NCI-H460 (cell line): ENCODE measurements around the gene ATCAY. TPM values are rescaled to one million over a fixed set of nuclear protein-coding genes. Genes with fewer than 3 reads are reported as not detected.
"Not testable (repeated sequence)": the region's sequence is repeated elsewhere in the genome, so short reads cannot be mapped to it uniquely, and the experiment has no call there.

Experiments
- DNase-seq: peaks from one replicate; pipeline ENCODE4 v3.0.0-alpha.2; 2016; ENCODE audit warnings: low read depth; ENCODE audit errors: extremely low read depth
- total RNA-seq: library from RNA; depleted of rRNA; stranded (reverse); fragments of >200 nt; shearing (Covaris generic); gene quantifications from 2 replicates; pipeline ENCODE4 v1.2.3, GENCODE V29; 2014

ATCAY gene
- total RNA-seq, 1 experiment from 2014 or later = not detected

DNA sequence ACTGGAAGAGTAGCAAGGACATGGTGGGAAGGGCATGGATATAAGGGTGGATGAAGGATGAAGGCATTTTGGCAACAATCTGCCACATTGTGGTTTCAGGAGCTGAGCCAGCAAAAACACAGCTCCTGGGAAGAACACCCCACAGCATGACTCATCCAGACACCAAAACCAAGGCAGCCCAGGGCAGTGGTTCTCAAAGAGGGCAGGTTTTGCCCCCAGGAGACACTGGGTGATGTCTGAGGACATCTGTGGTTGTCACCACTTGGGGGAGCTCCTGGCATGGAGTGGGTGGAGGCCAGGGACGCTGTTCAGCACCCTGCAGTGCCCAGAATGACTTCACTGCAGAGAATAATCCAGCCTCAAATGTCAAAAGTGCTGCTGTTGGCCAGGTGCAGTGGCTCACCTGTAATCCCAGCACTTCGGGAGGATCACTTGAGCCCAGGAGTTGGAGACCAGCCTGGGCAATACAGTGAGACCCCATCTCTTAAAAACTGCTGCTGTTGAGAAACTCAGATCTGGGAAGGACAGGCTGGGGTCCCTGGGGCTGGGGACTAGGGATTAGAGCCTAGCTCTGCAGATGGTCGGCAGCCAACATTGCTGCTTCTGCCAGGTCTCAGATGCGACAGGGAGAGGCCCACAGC, 27.8 kb upstream of the ATCAY start:
- peak; percentile 56 for DNase-seq

- no peak for DNase-seq
Observed at GRCh38 chr19:3855320-3855719, 25.2 kb upstream of the ATCAY start.

DNA sequence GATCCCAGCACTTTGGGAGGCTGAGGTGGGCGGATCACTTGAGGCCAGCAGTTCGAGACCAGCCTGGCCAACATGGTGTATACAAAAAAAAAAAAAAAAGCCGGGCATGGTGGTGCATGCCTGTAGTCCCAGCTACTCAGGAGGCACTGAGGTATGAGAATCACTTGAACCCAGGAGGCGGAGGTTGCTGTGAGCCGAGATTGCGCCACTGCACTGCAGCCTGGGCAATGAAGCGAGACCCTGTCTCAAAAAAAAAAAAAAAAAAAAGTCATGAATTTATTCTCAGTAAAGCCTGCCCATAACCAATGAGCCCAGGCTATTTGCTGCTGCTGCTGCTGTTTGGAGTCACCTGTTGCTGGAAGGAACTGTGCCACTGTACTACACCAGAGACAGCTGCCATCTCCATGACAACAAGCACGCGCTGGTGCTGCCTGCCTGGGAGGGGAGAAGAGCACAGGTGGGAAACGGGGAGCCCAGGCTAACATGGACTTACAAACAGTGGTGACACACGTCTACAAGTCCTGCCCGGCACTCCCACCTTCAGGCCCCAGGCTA, 23.0 kb upstream of the ATCAY start:
- DNase-seq = no peak

DNA sequence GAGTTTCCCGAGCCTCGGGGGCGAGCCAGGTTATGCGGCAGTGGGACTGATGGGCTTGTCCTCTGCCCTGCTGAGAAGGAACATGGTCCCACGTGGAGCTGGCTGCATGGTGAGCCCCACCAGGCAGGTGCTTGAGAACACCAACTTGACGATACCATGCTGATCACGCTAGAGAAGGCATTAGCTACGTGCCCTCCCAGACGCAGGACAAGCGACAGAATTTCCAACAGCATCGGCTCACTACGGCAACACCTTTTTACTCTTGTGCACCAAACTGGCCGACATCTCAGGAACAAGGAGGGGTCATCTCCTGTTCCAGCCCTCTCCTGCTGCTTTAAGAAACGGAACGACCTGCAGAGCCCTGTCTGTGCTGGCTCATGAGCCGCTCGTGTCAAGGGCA, 20.0 kb upstream of the ATCAY start:
- DNase-seq = no peak

- no peak for DNase-seq
Observed at GRCh38 chr19:3862826-3863500, 17.5 kb upstream of the ATCAY start.

DNA sequence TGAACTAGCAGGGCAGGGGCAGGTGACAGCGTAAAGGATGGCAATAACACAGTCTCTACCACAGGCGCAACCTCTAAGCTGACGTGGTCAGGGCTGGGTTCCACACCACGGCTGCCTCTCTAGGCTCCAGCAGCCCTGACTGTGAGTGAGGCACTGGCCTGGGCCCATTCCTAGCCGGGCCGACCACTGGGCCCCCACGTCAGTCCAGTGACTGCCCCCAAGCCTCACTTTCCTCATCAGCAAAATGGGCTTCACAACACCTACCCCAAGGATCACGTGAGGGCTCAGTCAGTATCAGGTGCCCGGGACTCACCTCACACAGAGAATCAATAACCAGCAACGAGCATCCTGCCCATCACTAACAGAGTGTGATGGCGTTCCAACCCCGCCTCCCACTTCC, 16.8 kb upstream of the ATCAY start:
- no peak for DNase-seq

DNA sequence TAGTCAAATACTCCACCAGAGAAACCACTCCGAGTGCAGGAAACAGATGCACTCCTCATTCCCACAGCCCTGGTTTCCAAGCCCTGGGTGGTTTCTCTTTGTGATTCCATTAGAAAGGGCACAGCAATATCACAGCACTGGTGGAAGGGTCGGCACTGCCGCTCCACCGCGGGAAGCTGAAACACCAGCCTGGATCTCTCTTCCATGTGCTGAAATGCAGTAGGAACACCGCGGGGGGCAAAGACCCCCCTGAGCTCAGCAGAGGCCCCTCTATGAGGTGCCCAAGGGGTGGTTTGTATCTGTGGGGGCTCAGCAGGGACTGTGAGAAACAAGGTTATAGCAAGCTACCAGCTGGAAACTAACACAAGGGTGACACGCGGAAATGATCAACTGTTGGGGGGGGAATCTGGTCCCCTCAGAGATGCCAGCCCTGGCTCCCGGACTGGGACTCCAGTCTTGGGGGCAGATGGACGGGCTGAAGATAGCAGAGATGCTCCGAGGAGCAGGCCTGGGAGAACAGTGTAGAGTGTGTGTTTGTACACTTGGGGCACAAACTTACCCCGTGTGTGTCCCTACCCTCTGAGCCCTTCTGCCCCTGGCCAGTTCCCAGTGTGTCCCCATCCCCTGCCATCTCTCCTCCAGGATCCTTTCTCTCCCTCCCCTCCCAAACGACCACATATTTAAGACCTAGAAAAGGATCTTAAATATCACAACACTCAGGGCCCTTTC, 13.4 kb upstream of the ATCAY start:
- no peak for DNase-seq

GRCh38 chr19:3867971-3868769, 12.3 kb upstream of the ATCAY start:
- no peak for DNase-seq

DNA sequence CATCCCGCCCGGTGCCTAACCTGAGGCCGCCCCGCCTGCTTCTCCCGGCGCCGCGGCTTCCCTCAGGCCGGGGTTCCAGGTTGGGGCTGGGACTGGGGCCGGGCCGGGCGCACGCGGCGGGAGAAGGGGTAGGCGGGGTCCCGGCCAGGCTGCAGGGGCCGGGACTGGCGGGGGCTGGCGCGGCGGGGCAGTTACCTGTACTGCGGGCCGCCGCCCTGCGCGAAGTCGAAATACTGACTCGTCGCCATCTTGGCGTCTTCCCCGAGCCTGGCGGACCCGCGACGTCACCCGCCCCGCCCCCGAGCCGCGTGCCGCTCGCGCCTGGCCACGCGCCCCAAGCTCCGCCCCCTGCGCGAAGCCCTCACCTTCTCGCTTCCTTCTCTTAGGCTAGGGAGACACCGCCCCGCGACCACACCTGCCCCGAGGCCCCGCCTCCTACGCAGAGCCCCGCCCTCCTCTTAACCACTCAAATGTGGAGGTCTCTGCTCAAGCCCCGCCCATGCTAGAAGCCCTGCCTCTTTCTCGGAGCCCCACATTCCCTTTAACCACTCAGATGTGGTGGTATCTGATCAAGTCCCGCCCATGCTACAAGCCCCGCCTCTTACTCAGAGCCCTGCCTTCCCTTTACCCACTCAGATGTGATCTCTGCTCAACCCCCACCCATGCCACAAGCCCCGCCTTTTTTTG, 11.6 kb upstream of the ATCAY start, which contains the start of gene ZFR2:
Gene ZFR2 (minus strand): TSS at position 269 of the 687 bp plus-strand sequence. CDS start 21 bp downstream, at position 248.
- DNase-seq = no peak

DNA sequence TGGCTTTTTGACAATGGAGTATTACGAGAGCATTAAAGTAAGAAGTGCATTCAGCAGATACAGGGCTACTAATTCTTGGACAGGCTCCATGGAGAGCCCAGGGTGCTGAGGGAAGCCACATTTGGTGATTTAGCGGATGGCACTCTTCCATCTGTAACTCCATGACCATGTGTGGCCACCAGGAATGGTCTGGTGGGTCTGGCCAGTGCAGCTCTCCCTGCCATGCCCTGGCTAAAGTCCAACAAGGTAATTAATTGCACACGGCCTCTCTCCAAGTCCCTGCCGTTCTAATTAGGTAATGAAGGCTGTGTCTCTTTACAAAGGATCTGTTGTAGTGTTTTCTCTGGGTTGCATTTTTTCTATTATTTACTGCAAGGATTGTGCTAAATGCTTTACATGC, 7.3 kb upstream of the ATCAY start:
- no peak for DNase-seq

DNA sequence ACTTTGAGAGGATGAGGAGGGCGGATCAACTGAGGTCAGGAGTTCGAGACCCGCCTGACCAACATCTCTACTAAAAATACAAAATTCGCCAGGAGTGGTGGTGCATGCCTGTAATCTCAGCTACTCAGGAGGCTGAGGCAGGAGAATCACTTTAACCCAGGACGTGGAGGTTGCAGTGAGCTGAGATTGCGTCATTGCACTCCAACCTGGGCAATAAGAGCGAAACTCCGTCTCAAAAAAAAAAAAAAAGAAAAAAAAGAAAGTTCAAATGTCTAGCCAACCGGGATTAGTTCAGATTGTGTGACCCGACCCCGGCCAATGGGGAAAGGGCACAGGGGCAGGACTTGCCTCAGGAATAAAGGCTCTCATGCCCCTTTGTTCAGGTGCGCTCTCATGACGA, 5.8 kb upstream of the ATCAY start:
- DNase-seq = not testable (repeated sequence)

DNA sequence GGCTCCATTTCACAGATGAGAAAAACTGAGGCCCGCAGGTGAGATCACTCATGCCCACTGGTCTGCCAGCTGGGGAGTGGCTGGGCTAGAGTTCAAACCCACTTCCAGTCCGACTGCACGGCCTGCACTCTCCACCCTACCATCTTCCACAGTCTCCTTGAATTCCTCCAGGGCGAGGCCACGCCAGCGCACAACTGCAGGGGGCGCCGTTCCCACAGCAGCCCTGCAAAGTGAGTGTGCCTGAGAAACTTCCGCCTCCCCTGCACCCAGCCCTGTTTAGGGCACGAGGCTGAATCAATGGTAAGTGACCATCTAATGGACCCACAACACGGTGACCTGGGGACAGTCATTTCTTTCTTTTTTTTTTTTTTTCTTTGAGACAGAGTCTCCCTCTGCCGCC, 829 bp upstream of the ATCAY start:
- no peak for DNase-seq

DNA sequence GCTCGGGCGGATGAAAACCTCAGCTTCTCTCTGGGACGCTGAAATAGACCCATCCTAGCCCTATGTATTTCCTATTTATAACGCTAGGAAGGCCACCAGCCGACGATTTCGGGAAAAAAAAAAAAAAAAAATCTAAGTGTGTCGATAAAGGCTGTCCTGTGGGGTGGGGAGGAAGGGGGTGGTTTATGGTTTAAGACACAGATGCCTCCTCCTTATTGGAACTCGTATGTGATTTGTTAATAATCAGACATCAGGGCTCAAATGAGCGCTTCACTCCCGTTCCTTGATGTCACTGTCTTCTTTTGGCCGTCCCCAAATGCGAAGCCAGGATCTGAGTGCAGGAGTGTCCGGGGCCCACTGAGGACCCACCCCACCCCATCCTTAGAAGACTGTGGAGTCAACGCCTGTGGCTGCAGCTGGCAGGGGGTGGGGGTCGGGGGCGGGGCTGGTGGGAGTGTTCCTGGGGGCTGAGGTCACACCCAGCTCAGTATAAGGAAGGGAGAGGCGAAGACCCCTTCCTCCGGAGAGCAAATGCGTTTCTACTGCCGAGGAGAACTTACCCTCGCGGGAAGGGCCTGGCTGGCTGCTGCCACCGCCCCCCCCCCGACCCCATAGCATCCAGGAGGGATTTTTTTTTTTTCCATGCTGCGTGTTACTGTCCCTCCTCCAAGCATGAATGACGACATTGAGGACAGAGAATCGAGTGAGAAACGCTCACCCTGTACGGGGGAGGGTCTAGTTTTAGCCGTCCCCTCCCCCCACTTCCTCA, 971 bp downstream of the ATCAY start:
- DNase-seq = no peak

GRCh38 chr19:3882041-3882384, 1.5 kb downstream of the ATCAY start:
- no peak for DNase-seq

DNA sequence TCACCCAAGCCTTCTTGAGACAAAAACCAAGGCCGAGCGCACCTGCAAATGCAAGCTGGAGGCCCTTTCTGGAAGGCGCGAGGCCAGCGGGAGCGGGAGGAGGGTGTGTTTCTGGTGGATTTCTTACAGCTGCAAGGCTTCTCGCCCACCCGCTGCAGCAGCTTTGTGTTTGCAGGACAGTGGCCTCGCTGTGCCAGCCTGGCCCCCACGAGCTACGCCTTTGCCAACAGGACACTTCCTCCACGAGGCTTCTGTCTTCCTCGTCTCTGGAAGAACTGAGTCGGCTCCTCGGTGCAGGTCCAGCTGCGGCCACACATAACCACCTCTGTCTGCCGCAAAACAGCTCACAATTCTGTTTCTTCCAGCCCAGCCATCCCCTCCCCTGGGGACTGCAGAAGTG, 10.1 kb downstream of the ATCAY start:
- DNase-seq = no peak

- no peak for DNase-seq
Observed at GRCh38 chr19:3893509-3894179, 13.2 kb downstream of the ATCAY start.

DNA sequence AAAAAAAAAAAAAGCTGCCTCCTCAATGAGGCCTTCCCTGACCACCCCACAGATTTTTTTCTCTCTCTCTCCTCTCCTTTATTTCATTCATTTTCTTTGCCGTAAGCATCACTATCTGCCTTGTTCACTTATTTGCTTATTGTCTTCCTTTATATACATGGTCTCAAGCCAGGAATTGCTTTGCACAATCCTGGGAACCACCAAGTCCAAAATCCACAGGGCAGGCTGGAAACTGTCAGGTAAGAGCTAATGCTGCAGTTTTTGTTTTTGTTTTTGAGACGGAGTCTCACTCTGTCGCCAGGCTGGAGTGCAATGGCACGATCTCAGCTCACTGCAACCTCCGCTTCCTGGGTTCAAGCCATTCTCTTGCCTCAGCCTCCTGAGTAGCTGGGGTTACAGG, 14.5 kb downstream of the ATCAY start:
- not testable (repeated sequence) for DNase-seq

GRCh38 chr19:3895788-3896187, 15.3 kb downstream of the ATCAY start:
- no peak for DNase-seq

DNA sequence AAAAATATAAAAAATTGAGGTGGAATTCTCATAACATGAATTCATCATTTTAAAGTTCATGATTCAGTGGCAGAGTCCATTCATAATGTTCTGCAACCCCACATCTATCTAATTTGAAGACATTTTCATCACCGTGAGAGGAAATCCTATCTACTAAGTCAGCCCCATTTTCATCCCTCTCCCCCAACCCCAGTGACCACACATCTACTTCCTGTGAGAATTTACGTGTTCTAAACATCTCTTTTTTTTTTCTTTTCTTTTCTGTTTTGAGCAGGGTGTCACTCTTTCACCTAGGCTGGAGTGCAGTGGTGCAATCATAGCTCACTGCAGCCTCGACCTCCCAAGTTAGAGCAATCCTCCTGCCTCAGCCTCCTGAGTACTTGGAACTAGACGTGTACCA, 17.5 kb downstream of the ATCAY start:
- no peak for DNase-seq
